Lung (tissue), 12 donors: ENCODE results near the gene GINS1. TPM values are rescaled to one million over a fixed set of nuclear protein-coding genes. Genes with fewer than 3 reads are reported as not detected.
A peak's percentile ranks its signal among the peaks of the same experiment; 100 is the strongest.

Experiments
- ATAC-seq: fragments of 200-7000 bp; cut with Tn5 transposase; one replicate; pipeline ENCODE4 v1.9.1; 2020; ENCODE audit warnings: moderate number of reproducible peaks; ENCODE audit not compliant: insufficient read depth, low FRiP score
- DNase-seq, 3 donors: peaks; one replicate each; pipeline ENCODE4 v3.0.0-alpha.2; 2013 to 2017
- H3K27ac ChIP-seq, 2 donors: one replicate each; pipeline ENCODE4 v1.5.1; 2013; ENCODE audit warnings: mild to moderate bottlenecking in 2 of 2, moderate library complexity in 2 of 2, control low read depth in 1 of 2, inconsistent platforms in 1 of 2, low read depth in 1 of 2, low read length in 1 of 2
- H3K27me3 ChIP-seq, 3 donors: one replicate each; pipeline ENCODE4 v1.5.1; 2013; ENCODE audit warnings: low read length in 2 of 3; ENCODE audit not compliant: control insufficient read depth in 3 of 3, insufficient read depth in 3 of 3
- H3K36me3 ChIP-seq, 4 donors: one replicate each; pipeline ENCODE4 v1.5.1; 2013; ENCODE audit warnings: low read length in 4 of 4, mild to moderate bottlenecking in 1 of 4, moderate library complexity in 1 of 4; ENCODE audit not compliant: control insufficient read depth in 4 of 4, insufficient read depth in 4 of 4
- H3K4me1 ChIP-seq, 5 donors: one replicate each; pipeline ENCODE4 v1.5.1; 2013; ENCODE audit warnings: low read length in 5 of 5, mild to moderate bottlenecking in 2 of 5, moderate library complexity in 1 of 5; ENCODE audit not compliant: control insufficient read depth in 5 of 5, insufficient read depth in 5 of 5
- H3K4me3 ChIP-seq: one replicate; pipeline ENCODE4 v1.5.1; 2013; ENCODE audit warnings: mild to moderate bottlenecking, control low read depth, moderate library complexity
- H3K9ac ChIP-seq, 2 donors: one replicate each; pipeline ENCODE4 v1.5.1; 2013; ENCODE audit warnings: low read length in 2 of 2, control low read depth in 1 of 2; ENCODE audit not compliant: insufficient read depth in 1 of 2
- H3K9me3 ChIP-seq, 4 donors: one replicate each; pipeline ENCODE4 v1.5.1; 2013; ENCODE audit warnings: low read length in 3 of 4, mild to moderate bottlenecking in 1 of 4, moderate library complexity in 1 of 4; ENCODE audit not compliant: control insufficient read depth in 4 of 4, insufficient read depth in 3 of 4
- CTCF ChIP-seq: IDR thresholded peaks from 2 replicates; pipeline ENCODE4 v1.5.1; 2012; ENCODE audit warnings: mild to moderate bottlenecking; ENCODE audit errors: control extremely low read depth, extremely low read depth
- WGBS, 2 donors: extraction: QIAGEN DNeasy Blood & Tissue Kit; methylation state at CpG; one replicate each; pipeline ENCODE4 v1.1.7; 2013; 5-methylcytosine and 5-hydroxymethylcytosine counted together
- polyA plus RNA-seq, 2 donors: library from polyadenylated mRNA; stranded (reverse); fragments of 200-250 nt; gene quantifications; one replicate each; pipeline ENCODE4 v1.2.1, GENCODE V29; 2013
- total RNA-seq, 2 donors: library from RNA; depleted of rRNA in 1 of 2; stranded (reverse); fragments of >200 nt in 1 of 2; gene quantifications; one replicate each; pipeline ENCODE4 v1.2.1, GENCODE V29; 2014 to 2021
- donor health status: control.
- donor health status: control.
- donor health status: Bipolar disorder and iron deficiency.
- donor health status: healthy.
- donor health status: DM: yes; HTN: yes; CAD: no.

GINS1 gene
- total and polyA plus RNA-seq, 4 donors, result 0.87 to 3.3 (median 2.4) TPM

GRCh38 chr20:25493137-25493536 is 85.7 kb downstream of the GINS1 start:
- Histone ChIP-seq H3K36me3 (peaks cover 0 to 9% (median 5%) of the 10 kb centered on the region in 4 donors), H3K27ac (no peak overlapping the region), H3K9ac (no peak overlapping the region), H3K27me3 (no peaks in the 10 kb centered on the region), H3K9me3 (no peaks in the 10 kb centered on the region), H3K4me1 (peaks cover 0 to 3% (median 0%) of the 10 kb centered on the region in 5 donors), H3K4me3 (no peak overlapping the region)
- no peak for ATAC-seq
- WGBS, 2 donors, result 84 to 85% methylated on average over 10 of the region's 10 CpGs
- TF ChIP-seq CTCF, result no peak
- DNase-seq, result peak in 1 of 3 donors; percentile 18

- Histone ChIP-seq H3K9ac (no peak overlapping the region), H3K27ac (no peak overlapping the region), H3K4me1 (peaks cover 0 to 3% (median 0%) of the 10 kb centered on the region in 5 donors), H3K4me3 (no peak overlapping the region), H3K27me3 (no peaks in the 10 kb centered on the region), H3K36me3 (peaks cover 0 to 8% (median 7%) of the 10 kb centered on the region in 4 donors), H3K9me3 (no peaks in the 10 kb centered on the region)
- ATAC-seq (no peak), DNase-seq (no peak)
- TF ChIP-seq CTCF, result no peak
- 91 to 95% methylated on average over 10 of the region's 10 CpGs for WGBS, 2 donors
Observed at GRCh38 chr20:25493748-25494505, 86.5 kb downstream of the GINS1 start.

DNA sequence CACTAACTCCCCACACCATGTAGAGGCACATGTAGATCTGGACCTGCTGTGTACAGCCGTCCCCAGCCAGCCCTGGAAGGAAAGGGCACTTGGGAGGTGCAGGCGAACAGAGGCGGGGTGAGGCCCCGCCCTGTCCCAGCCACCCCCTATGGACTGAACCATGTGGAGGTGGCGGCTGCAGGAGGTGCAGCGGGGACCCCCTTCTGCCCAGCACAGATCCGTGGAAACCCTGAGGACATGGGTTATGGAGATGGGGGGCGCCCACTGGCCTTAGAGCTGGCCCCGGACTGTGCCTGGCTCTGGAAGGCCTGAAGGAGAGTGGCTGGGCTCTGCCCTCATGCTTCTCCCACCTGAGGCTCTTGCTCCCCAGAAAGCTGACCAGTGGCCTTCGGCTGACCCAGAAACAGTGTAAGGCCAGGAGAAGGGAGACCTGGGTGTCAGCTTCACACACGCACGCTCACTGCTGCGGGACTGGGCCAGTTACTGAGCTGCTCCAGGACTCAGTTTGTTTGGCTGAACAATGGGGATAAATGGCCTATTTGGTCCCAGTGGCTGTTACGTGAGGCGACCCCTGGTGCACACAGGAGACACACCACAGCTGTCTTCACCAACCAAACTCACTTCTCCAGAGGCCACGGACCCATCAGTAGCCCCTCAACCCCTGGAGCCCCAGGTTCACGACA is 87.2 kb downstream of the GINS1 start:
- no peak for DNase-seq
- 93 to 97% methylated on average over 17 of the region's 17 CpGs for WGBS, 2 donors
- H3K27ac ChIP-seq, result no peak overlapping the region
- peaks cover 0 to 3% (median 0%) of the 10 kb centered on the region in 5 donors for H3K4me1 ChIP-seq
- no peak for ATAC-seq
- H3K36me3 ChIP-seq, result peaks cover 0 to 11% (median 4%) of the 10 kb centered on the region in 4 donors
- no peak overlapping the region for H3K9ac ChIP-seq
- no peaks in the 10 kb centered on the region for H3K9me3 ChIP-seq
- TF ChIP-seq CTCF, result no peak
- H3K4me3 ChIP-seq, result no peak overlapping the region
- no peaks in the 10 kb centered on the region for H3K27me3 ChIP-seq
